Lower leg skin (tissue), 3 donors: Measurements from ENCODE around the gene LDAF1.

Source experiments
- CTCF ChIP-seq, 3 donors: fragments of 450-650 bp; IDR thresholded peaks; one replicate each; pipeline ENCODE4 v1.5.1; 2016; ENCODE audit warnings: antibody characterized with exemption in 3 of 3, mild to moderate bottlenecking in 3 of 3, moderate library complexity in 2 of 3
- POLR2A ChIP-seq, 2 donors: fragments of 450-650 bp; IDR thresholded peaks; one replicate each; pipeline ENCODE4 v1.6.1; 2016 to 2017; ENCODE audit warnings: antibody characterized with exemption in 2 of 2, mild to moderate bottlenecking in 1 of 2, moderate library complexity in 1 of 2

DNA sequence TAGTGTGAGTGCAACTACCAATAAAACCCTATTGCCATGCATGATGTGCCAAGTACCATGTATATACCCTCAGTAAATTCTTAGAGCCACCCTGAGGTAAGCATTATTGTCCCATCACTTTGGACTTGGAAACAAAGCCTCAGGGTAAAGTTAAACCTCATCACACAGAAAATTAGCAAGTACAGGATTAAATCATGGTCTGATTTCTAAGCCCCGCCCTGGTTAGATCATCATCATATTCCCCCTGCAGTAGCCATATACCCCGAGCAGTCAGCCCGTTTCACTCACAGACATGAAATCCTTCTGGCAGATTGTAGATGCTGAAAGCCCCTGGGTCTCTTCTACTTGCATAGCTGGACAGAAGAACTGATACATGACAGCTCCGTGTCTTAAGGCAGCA, 48.1 kb downstream of the LDAF1 start:
- TF ChIP-seq CTCF (IDR thresholded peaks at IDR 0.05) (no peak), POLR2A (IDR thresholded peaks at IDR 0.05) (no peak)
